KOPT-K1 (cell line): ENCODE measurements around the gene GPD1.

Experiments used
- H3K27ac ChIP-seq: fragments of 200-600 bp; sonication (generic); 2 replicates; pipeline ENCODE4 v1.5.1; 2016; ENCODE audit warnings: antibody characterized with exemption, mild to moderate bottlenecking, low read depth, low read length; ENCODE audit not compliant: poor library complexity, severe bottlenecking
- H3K36me3 ChIP-seq: fragments of 200-600 bp; sonication (generic); 2 replicates; pipeline ENCODE4 v1.5.1; 2017; ENCODE audit warnings: antibody characterized with exemption, mild to moderate bottlenecking, low read length, moderate library complexity; ENCODE audit not compliant: insufficient read depth
- H3K9me3 ChIP-seq: fragments of 200-600 bp; sonication (generic); 2 replicates; pipeline ENCODE4 v1.5.1; 2017; ENCODE audit warnings: antibody characterized with exemption, low read length, mild to moderate bottlenecking; ENCODE audit not compliant: insufficient read depth, poor library complexity, severe bottlenecking

Gene GPD1

DNA sequence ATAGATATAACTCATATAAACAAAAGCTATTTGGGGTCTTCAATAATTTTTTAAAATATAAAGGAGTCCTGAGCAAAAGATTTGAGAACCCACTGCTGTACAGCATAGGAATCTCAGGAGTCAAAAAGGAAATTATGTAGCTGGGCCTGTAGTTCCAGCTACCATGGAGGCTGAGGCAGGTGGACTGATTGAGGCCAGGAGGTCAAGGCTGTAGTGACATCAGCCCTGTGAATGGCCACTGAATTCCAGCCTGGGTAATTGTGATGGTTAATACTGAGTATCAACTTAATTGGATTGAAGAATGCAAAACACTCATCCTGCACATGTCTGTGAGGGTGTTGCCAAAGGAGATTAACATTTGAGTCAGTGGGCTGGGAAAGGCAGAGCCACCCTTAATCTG is 52.8 kb downstream of the GPD1 start:
- peaks cover 30% of the 10 kb centered on the region for H3K36me3 ChIP-seq

DNA sequence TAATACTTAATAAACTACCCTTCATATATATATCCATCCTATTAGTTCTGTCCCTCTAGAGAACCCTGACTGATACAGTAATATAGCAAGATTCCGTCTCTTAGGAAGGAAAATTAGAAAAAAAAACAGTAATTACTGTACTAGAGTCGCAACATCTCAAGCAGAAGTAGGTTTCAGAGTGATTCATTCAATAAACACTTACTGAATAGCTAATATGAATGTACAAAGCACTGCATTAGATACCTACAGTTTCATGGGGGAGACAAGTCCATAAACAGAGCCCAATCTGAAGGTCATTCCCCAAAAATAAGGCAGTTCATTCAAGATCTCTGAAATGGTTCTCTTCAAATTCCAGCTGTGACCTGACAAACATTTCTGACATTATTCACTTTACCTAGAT is 53.5 kb downstream of the GPD1 start:
- Histone ChIP-seq H3K9me3 (no peaks in the 10 kb centered on the region), H3K36me3 (peaks cover 30% of the 10 kb centered on the region), H3K27ac (no peak overlapping the region)

More for the DNA sequence above, 52.8 kb downstream of the GPD1 start:
- Histone ChIP-seq H3K9me3 (no peaks in the 10 kb centered on the region), H3K27ac (no peak overlapping the region)

DNA sequence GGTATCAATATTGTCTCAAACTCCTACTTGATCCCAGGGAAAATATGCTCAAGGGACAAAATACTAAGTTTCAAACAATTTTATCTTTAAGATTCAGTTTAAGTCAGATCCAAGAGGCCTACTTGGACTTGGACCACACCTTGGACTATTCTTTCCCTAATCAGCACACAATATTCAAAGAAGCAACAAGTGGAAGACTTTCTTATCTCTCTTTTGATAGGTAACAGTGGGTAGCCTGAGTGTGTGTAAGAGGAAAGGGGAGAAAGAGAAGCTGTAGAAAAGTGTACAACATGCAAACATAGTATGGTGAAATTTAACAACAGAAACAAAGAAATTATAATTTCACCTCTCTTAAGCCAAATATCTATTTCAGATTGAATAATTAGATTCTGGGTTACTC is 56.8 kb downstream of the GPD1 start:
- Histone ChIP-seq H3K36me3 (peaks cover 23% of the 10 kb centered on the region), H3K9me3 (no peaks in the 10 kb centered on the region), H3K27ac (no peak overlapping the region)
